Activated CD8-positive, alpha-beta memory T cell treated with anti-CD3 and anti-CD28 coated beads, Interleukin-2, amount 50 U/mL, for 1 hour (primary cell): ENCODE measurements around the gene C1orf94.

Experiments used
- DNase-seq: peaks from one replicate; pipeline ENCODE4 v3.0.0-alpha.2; 2020; ENCODE audit errors: extremely low read depth

Gene C1orf94

DNA sequence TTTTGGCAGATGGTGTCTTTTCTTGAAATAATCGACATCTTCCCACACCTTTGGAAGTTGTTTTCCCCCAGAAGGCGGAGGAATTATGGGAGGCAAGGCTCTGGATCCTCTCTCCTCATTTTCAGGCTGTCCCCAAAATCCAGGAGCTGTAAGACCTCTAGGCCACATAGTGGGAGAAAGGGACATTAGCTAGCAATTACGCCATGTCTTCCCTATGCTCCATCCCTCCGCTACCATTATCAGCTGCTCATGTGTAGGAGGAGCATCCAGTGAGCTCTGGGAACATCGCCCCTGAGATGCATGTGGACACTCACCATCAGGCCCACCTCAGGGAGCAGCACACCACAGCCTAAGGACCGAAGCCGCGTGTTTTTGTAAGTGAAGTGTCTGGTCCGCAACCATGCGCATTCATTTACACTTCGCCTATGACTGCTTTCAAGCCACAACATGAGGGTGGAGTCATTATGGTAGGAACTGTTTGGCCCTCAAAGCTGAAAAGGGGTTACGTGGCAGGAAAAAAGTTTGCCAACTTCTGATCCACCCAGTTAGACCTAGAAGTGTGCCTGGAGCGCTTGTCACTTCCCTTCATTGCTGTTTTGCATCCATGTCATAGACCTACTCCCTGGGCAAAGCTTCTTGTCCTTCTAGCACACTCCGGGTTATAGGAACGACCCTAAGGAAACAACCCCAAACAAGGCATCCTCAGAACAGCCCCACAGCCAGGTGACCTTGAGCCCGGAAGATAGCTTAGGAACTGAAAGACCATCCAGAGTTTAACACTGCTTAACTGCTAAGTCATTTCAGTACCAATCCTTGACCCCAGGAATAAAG lies 85.5 kb downstream of the C1orf94 start:
- no peak for DNase-seq

DNA sequence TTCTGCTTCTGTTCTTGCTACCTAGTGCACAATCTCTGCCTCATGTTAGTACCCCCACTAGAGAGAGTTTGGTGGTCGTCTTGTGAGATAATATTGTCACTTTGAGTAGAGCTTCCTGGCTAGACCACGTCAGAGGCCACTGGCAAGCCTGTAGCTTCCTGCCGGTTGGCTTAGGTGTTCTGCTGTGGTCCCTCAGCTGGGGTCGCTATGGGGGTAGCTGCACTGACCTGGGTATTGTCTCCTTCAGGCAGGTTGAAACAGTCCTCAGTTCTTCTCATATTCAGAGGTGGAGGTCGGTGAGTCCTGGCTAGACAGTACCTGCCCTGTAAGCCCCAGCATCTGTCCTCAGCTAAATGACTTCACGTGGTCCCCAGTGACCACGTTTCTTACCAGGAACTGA lies 86.2 kb downstream of the C1orf94 start:
- no peak for DNase-seq

DNA sequence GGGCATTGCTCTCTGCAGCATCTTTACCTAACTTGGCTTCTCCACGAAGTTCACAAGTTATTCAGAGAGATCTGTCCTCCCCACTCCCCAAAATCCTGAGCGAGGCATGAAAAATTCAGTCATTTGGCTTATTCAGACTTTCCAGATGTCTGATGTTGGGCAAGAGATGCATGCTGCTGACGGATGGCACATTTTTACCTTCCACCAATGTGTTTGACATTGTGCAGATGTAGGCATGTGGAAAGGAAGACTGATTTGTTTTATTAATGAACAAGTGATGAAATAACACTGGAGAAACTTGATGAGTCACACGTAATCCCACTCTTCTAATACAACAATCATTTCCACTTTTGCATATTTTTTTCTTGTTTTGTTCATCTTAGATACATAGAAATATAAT lies 86.7 kb downstream of the C1orf94 start:
- no peak for DNase-seq

DNA sequence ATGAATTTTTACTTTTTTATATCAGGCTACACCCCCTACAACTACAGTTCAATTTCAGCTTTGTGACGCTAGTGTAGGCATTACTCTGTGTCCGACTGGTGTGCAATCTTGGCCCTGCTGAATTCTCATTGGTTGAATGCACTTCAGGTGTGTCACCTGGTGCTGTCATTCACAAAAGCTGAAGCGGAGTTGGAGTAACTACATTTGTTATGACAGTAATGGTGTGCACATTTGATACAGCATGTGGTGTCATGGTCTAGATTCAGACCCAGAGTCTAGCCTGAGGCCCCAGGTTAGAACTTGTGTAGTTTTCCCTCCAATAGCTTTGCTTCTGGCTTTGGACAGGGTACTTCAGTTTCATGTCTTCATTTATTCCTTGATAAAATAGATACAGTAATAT lies 88.7 kb downstream of the C1orf94 start:
- no peak for DNase-seq

DNA sequence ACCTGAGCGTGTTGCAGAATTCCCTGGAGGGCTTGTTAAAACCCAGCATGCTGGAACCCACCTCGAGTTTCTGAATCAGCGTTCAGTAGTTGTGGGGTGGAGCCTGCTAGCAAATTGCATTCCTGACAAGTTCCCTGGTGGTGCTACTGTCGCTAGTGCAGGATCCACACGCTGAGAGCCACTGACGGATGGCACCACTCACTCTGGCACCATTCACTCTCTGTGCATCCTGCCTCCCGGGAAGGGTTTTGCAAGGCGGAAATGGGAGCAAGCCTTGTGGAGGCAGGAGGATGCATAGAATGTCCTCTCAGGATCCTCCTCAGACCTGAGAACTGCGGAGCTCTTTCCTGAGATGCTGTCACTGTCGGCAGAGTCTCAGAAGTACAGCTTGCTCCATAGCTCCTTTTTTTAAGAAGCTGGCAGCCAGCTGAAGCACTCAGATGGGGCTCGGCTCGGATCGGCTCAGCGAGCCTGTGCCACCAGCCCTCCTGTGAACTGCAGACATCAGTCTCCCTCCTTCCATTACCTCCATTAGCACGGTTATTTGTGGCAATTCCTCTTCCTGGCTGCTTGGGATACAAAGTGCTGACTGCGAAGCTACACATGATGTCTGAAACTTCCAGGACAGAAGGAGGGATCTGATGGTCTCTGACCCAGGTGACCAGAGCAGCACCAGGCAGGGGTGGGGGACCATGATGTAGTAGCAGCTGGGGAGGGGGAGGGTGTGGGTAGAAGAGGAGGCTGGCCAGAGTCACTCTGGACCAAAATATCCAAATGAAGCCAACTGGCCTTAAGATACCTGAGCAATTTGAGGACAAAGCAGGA lies 89.6 kb downstream of the C1orf94 start:
- no peak for DNase-seq

DNA sequence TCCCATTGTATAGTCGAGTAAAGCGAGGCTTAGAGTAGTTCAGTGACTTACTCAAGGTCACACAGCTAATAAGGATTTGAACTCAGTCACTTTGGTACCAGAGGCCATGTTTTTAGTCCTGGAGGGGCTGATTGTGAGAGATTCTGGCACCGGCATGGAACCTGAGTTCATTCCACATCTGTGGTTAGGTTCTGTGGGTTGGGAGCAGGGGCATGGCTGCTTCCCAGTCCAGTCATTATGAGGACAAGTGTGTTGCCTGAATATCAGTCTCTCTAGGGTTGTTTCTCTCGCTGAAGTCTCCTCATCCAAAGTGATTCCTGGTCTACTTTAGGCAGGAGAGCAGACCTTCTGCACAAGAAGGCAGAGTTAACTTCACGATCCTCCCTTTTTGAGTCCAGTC lies 90.6 kb downstream of the C1orf94 start:
- no peak for DNase-seq

DNA sequence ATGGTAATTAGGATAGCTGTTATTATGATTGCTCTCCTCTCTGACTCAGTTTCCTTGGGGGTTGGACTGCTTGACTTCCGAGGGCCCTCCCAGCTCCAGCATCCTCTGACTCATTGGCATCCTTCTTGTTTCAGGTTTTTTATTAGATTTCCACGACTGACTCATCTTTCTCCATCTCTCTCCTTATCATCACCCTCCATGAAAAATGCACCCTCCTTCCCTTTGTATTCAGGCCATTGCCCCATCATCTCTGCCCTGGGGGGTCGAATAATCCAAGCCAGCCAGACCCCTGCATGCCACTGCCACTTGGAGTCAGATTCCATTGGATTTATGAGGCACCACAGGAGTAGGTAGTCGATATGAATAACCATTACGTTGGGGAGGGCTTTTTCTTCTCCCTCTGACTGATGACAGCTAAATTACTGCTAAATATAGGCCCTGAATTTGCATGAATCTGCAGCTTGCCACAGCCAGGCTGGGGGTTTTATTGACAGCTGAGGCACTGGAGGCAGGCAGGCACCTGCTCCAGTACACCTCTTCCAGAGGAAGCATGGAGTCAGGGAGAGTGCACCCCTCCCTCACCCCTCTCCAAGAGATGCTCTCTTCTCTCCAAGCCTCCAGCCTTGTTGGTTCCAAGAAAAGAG lies 91.7 kb downstream of the C1orf94 start:
- no peak for DNase-seq
